ENCODE measurements around the gene ADAMTS5.

The ADAMTS5 gene

GRCh38 chr21:26967062-26967913 is at the start of gene ADAMTS5:
ADAMTS5 (minus strand) TSS chr21:26967088; CDS start chr21:26966391, 697 bp downstream.
- peak; percentile 66 for DNase-seq

GRCh38 chr21:27001526-27001925 is 34.6 kb upstream of the ADAMTS5 start:
- no peak for DNase-seq

DNA sequence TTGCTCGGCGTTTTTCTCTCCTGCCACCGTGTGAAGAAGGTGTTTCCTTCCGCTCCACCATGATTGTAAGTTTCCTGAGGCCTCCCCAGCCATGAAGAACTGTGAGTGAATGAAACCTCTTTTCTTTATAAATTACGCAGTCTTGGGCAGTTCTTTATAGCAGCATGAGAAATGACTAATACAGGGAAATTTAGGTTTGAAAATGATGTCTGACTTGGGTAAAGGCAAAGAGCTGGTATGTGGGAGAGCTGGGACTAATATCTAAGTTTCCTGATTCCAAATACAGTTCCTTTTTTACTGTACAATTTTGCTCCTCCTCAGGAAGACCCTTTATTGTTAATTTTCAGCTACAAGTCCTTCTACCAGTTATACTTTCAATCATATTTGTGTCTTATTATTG is 16.7 kb upstream of the ADAMTS5 start:
- no peak for DNase-seq

- DNase-seq, result peak; percentile 3
These were observed 15.9 kb upstream of the ADAMTS5 start for GRCh38 chr21:26982767-26983166.

- no peak for DNase-seq
These were observed 10.9 kb upstream of the ADAMTS5 start for GRCh38 chr21:26977746-26978145.

DNA sequence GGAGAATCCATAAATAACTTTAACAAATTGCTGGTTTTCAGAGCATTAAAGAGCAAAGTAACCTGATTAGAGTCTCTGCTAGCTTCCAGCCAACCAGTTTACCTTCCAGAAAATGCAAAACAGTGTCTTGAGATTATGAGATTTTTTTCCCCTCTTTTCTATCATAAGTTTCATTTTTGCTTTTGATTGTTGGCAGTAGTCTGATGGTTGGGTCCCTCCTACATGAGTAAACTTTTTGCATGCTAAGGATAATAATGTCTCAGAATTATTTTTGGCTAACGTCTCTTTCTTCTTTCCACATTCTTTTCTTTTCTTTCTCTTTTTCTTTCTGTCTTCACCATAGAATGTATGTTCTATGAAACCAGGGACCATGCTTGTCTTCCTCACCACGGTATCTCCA is 6.3 kb upstream of the ADAMTS5 start:
- peak; percentile 61 for DNase-seq

- DNase-seq, result peak; percentile 81
These were observed 5.3 kb upstream of the ADAMTS5 start for GRCh38 chr21:26972192-26972591.

DNA sequence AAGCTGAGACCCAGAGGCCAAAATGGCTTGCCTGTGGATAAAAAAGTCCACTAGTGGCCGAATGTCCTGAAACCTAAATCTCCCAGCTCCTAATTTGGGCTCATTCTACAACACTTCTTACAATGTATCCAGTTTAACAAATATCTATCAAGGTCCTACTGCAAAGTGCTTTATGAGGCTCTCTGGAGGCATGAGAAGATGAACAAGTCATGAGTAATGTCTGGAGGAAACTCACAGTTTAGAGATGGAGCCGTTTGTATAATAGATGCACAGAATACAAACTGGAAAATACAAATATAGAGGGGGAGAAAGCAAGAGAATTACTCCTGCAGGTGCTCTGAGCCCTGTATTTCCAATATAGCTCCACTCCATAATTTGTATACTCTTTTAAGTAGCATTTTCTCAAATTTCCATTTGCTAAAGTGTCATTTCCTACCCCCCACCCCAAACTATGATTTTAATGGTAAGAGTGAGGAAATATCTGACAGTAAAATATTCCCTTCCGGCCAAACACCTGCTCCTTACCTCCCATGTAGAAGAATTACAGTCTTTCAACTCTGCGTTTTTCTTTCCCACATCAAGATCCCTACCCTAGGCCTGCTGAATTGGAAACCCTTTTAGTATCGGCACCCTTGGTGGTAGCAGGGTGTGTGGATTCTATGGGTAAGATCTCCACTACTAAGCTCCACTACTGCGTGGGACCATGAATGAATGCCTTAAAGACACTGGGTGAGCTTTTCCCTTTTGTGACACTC is 3.3 kb upstream of the ADAMTS5 start:
- no peak for DNase-seq

GRCh38 chr21:26966649-26967061 is 233 bp downstream of the ADAMTS5 start:
- peak; percentile 8 for DNase-seq

DNA sequence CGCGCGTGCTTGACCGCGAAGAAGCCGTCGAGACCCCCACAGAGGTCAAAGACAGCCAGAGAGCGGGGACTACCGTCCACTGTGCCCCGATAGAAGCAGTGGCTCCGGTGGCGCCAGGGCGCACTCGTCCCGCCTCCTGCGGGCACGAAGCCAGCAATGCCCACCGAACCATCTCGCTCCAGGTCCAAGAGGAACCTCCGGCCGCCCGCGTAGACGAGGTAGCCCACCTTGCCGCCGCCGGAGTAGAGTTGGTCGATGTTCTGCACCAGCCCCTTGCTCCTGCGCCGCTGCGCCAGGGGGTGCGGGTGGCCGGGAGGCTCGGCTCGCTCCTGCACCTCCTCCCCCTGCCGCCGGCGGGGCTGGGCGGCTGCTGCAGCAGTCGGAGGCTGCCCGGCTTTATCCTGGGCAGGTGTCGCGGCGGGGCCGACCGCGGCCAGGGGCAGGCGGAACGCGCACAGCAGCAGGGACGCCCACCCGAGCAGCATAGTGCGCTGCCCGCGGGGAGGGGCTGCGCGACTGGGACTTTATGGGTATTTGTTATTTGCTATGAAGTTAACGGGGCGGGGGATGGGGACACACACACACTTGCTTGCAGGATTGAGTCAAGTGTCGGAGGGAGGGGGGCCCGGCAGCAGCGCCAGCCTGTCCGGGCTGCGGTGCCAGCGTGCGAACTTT is 844 bp downstream of the ADAMTS5 start:
- DNase-seq, result no peak

GRCh38 chr21:26965040-26965906 is 1.6 kb downstream of the ADAMTS5 start:
- no peak for DNase-seq

DNA sequence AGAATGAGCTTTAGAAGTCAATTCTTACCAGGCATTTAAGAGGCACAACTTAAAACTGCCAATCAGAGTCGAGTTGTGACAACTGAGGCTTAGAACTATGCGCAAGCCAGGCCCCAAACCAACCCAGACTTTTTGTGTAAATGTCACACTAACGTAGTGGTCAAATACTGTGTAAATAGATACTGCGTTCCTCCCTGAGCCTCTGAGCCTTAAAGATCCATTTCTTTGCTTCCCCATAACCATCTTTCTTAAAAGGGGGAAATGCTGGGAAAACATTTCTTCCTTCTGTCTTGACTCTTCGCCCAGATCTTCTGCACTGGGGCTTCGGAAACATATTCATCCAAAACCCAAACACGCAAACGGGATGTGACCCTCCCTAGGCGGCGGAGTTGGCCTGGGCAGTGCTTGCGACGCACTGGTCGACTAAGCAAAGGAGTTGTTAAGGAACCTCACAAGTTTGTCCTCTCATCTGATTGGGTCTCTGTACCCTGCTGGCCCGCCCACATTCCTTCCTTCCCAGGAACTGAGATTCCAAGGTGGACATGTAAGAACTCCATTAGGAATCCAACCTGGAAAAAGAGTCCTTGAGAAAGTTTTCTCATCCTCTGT is 2.6 kb downstream of the ADAMTS5 start:
- DNase-seq, result no peak

- DNase-seq, result peak; percentile 7
These were observed 4.2 kb downstream of the ADAMTS5 start for GRCh38 chr21:26962621-26963181.

- DNase-seq, result no peak
These were observed 5.2 kb downstream of the ADAMTS5 start for GRCh38 chr21:26961698-26962097.

GRCh38 chr21:26958788-26959187 is 8.1 kb downstream of the ADAMTS5 start:
- no peak for DNase-seq

DNA sequence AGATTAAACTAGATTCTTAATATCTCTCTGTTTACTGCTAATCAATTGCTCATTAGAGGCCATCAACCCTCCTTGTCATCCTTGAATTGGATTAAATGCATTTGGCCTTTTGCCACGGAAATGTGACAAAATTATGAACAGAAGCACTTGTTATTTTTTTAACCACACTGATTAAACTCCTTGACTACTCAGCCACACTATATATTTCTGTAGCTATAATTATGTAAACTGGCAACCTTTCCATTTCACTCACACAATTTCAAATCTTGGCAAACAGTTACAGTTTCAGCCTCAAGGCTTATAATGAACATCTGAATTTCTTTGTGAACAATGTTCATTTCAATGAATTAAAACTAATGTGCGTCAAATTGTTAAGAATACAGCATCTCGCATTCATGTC is 10.1 kb downstream of the ADAMTS5 start:
- no peak for DNase-seq

GRCh38 chr21:26956216-26956615 is 10.7 kb downstream of the ADAMTS5 start:
- no peak for DNase-seq

GRCh38 chr21:26954662-26955121 is 12.2 kb downstream of the ADAMTS5 start:
- DNase-seq, result no peak

- DNase-seq, result no peak
These were observed 14.4 kb downstream of the ADAMTS5 start for GRCh38 chr21:26952374-26953066.

DNA sequence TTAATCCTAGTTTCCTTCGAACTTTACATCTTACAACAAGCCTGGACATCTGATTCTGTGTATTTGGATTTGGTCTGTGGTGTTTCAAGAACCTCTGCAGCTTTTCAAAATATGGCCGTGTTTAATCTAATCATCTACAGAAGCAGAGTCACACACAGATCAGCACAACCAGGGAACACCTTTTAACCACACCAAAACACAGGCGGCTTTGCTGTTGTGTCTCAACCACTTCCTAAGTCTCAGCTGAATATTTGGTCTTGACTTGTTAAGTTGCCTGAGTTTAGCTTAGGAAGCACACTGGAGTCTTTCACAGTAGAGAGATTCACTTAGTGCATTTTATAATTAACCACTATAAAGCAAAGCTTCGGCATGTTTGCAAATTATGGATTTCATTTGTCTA is 17.1 kb downstream of the ADAMTS5 start:
- no peak for DNase-seq

- no peak for DNase-seq
These were observed 18.7 kb downstream of the ADAMTS5 start for GRCh38 chr21:26948194-26948593.
